Measurements from ENCODE around the gene KIFBP. TPM values are rescaled to one million over a fixed set of nuclear protein-coding genes. Genes with fewer than 3 reads are reported as not detected.
A peak's percentile ranks its signal among the peaks of the same experiment; 100 is the strongest.
"Not testable (repeated sequence)": the region's sequence is repeated elsewhere in the genome, so short reads cannot be mapped to it uniquely, and the experiment has no call there.

Gene KIFBP
- total RNA-seq, 5 donors from 2014 or later (not counting 1 experiment from before 2014, with no cell fraction given): 5.9 to 15.2 (median 13.2) TPM

GRCh38 chr10:68973975-68974374, 14.6 kb upstream of the KIFBP start:
- peak overlapping the region in 1 of 2 donors; percentile 11 for H3K27ac Mint-ChIP-seq

GRCh38 chr10:68975936-68976473, 12.6 kb upstream of the KIFBP start:
- ChIA-PET POLR2A (interaction anchor here (0.7 kb wide), 3 partner anchors 9 to 358 kb away, joined by 3 to 4 read pairs (median 3); no protein-coding TSS in a partner anchor), CTCF (interaction anchor here in 1 of 2 donors (0.6 kb wide), 1 partner anchor 38 kb away, joined by 4 read pairs; no protein-coding TSS in a partner anchor)
- H3K4me3 Mint-ChIP-seq; H3K4me1 Mint-ChIP-seq; ATAC-seq (replicated peaks in 1 of 4); H3K4me1 ChIP-seq (ENCODE audit: control insufficient read depth in 1 of 2, extremely low read depth in 1 of 2, insufficient read depth in 2 of 2, low read length in 2 of 2); DNase-seq; H3K9me3 Mint-ChIP-seq; H3K27ac ChIP-seq (ENCODE audit: low read length); H3K9me3 ChIP-seq; H3K27me3 ChIP-seq (replicated peaks in 1 of 2; ENCODE audit: control insufficient read depth in 2 of 2, extremely low read depth in 1 of 2, insufficient read depth in 2 of 2, low read length in 1 of 2); H3K4me3 ChIP-seq (ENCODE audit: control insufficient read depth in 1 of 2, extremely low read depth in 1 of 2, low read length in 1 of 2); H3K27me3 Mint-ChIP-seq; H3K27ac Mint-ChIP-seq: not testable (repeated sequence)
- no CpG with 5 or more reads among the region's 5 CpGs for WGBS (ENCODE audit: insufficient coverage)
- peaks cover 54% of the 10 kb centered on the region for H3K36me3 Mint-ChIP-seq
- peaks cover 13 to 95% of the 10 kb centered on the region in 2 donors for H3K36me3 ChIP-seq (ENCODE audit: control insufficient read depth in 2 of 2, extremely low read depth in 1 of 2, insufficient read depth in 1 of 2, low read length in 1 of 2)

More at GRCh38 chr10:68973975-68974374, 14.6 kb upstream of the KIFBP start:
- Mint-ChIP-seq H3K4me1 (peaks cover 9 to 10% (median 9%) of the 10 kb centered on the region in 3 donors), H3K27me3 (no peaks in the 10 kb centered on the region), H3K4me3 (no peak overlapping the region), H3K36me3 (peaks cover 58% of the 10 kb centered on the region), H3K9me3 (no peaks in the 10 kb centered on the region)
- CTCF ChIA-PET: interaction anchor here (0.6 to 1.1 kb wide), 2 partner anchors 11 to 53 kb away, joined by 3 read pairs; no protein-coding TSS in a partner anchor
- Histone ChIP-seq H3K4me1 (ENCODE audit: control insufficient read depth in 1 of 2, extremely low read depth in 1 of 2, insufficient read depth in 2 of 2, low read length in 2 of 2) (peaks cover 0 to 6% of the 10 kb centered on the region in 2 experiments), H3K27ac (ENCODE audit: low read length) (no peak overlapping the region), H3K36me3 (ENCODE audit: control insufficient read depth in 2 of 2, extremely low read depth in 1 of 2, insufficient read depth in 1 of 2, low read length in 1 of 2) (peaks cover 13 to 95% of the 10 kb centered on the region in 2 donors), H3K27me3 (replicated peaks in 1 of 2; ENCODE audit: control insufficient read depth in 2 of 2, extremely low read depth in 1 of 2, insufficient read depth in 2 of 2, low read length in 1 of 2) (no peaks in the 10 kb centered on the region), H3K4me3 (ENCODE audit: control insufficient read depth in 1 of 2, extremely low read depth in 1 of 2, low read length in 1 of 2) (no peak overlapping the region), H3K9me3 (no peaks in the 10 kb centered on the region)
- POLR2A ChIA-PET: interaction anchor here (1.0 to 1.8 kb wide), 3 partner anchors 10 to 16 kb away, joined by 3 to 7 read pairs (median 3); no protein-coding TSS in a partner anchor
- DNase-seq (no peak), ATAC-seq (replicated peaks in 1 of 4) (no peak)
- WGBS (ENCODE audit: insufficient coverage): 100% methylated on average over 1 of the region's 5 CpGs

GRCh38 chr10:68979738-68980137, 8.9 kb upstream of the KIFBP start:
- not testable (repeated sequence) for H3K9me3 ChIP-seq; H3K27ac Mint-ChIP-seq; H3K4me3 Mint-ChIP-seq; DNase-seq; H3K27ac ChIP-seq (ENCODE audit: low read length); H3K27me3 ChIP-seq (replicated peaks in 1 of 2; ENCODE audit: control insufficient read depth in 2 of 2, extremely low read depth in 1 of 2, insufficient read depth in 2 of 2, low read length in 1 of 2); ATAC-seq (replicated peaks in 1 of 4); H3K9me3 Mint-ChIP-seq; H3K4me3 ChIP-seq (ENCODE audit: control insufficient read depth in 1 of 2, extremely low read depth in 1 of 2, low read length in 1 of 2); H3K4me1 Mint-ChIP-seq; H3K4me1 ChIP-seq (ENCODE audit: control insufficient read depth in 1 of 2, extremely low read depth in 1 of 2, insufficient read depth in 2 of 2, low read length in 2 of 2); H3K27me3 Mint-ChIP-seq
- POLR2A ChIA-PET: interaction anchor here (0.5 to 0.6 kb wide), 2 partner anchors 8 to 136 kb away, joined by 3 read pairs; no protein-coding TSS in a partner anchor
- WGBS (ENCODE audit: insufficient coverage): 97% methylated on average over 6 of the region's 6 CpGs
- peaks cover 22 to 91% of the 10 kb centered on the region in 2 donors for H3K36me3 ChIP-seq (ENCODE audit: control insufficient read depth in 2 of 2, extremely low read depth in 1 of 2, insufficient read depth in 1 of 2, low read length in 1 of 2)
- peaks cover 49% of the 10 kb centered on the region for H3K36me3 Mint-ChIP-seq
- CTCF ChIA-PET: interaction anchor here in 1 of 2 donors (0.5 kb wide), 1 partner anchor 195 kb away, joined by 3 read pairs; no protein-coding TSS in a partner anchor

- H3K4me3 ChIP-seq (ENCODE audit: control insufficient read depth in 1 of 2, extremely low read depth in 1 of 2, low read length in 1 of 2): no peak overlapping the region
- H3K27me3 ChIP-seq (replicated peaks in 1 of 2; ENCODE audit: control insufficient read depth in 2 of 2, extremely low read depth in 1 of 2, insufficient read depth in 2 of 2, low read length in 1 of 2): no peaks in the 10 kb centered on the region
- Mint-ChIP-seq H3K36me3 (peaks cover 41% of the 10 kb centered on the region), H3K4me1 (no peaks in the 10 kb centered on the region), H3K27me3 (no peaks in the 10 kb centered on the region), H3K9me3 (no peaks in the 10 kb centered on the region), H3K4me3 (no peak overlapping the region), H3K27ac (no peak overlapping the region)
- H3K27ac ChIP-seq (ENCODE audit: low read length): no peak overlapping the region
- ChIA-PET POLR2A (interaction anchor here (0.5 to 1.2 kb wide), 9 partner anchors 11 to 236 kb away, joined by 3 to 6 read pairs (median 5); no protein-coding TSS in a partner anchor), CTCF (interaction anchor here (0.5 to 1.2 kb wide), 3 partner anchors 11 to 255 kb away, joined by 3 to 6 read pairs (median 3); no protein-coding TSS in a partner anchor)
- peaks cover 22 to 80% of the 10 kb centered on the region in 2 donors for H3K36me3 ChIP-seq (ENCODE audit: control insufficient read depth in 2 of 2, extremely low read depth in 1 of 2, insufficient read depth in 1 of 2, low read length in 1 of 2)
- ATAC-seq (replicated peaks in 1 of 4) (peak in 1 of 4 experiments; percentile 30), DNase-seq (peak in 1 of 35 experiments; percentile 12)
- H3K4me1 ChIP-seq (ENCODE audit: control insufficient read depth in 1 of 2, extremely low read depth in 1 of 2, insufficient read depth in 2 of 2, low read length in 2 of 2): no peaks in the 10 kb centered on the region
- no peaks in the 10 kb centered on the region for H3K9me3 ChIP-seq
- WGBS (ENCODE audit: insufficient coverage): no CpG with 5 or more reads among the region's 1 CpG
Measured at GRCh38 chr10:68981074-68981473, 7.5 kb upstream of the KIFBP start.

- H3K4me1 Mint-ChIP-seq: peaks cover 3 to 5% (median 3%) of the 10 kb centered on the region in 3 donors
- Histone ChIP-seq H3K4me3 (ENCODE audit: control insufficient read depth in 1 of 2, extremely low read depth in 1 of 2, low read length in 1 of 2) (no peak overlapping the region), H3K27me3 (replicated peaks in 1 of 2; ENCODE audit: control insufficient read depth in 2 of 2, extremely low read depth in 1 of 2, insufficient read depth in 2 of 2, low read length in 1 of 2) (no peaks in the 10 kb centered on the region), H3K4me1 (ENCODE audit: control insufficient read depth in 1 of 2, extremely low read depth in 1 of 2, insufficient read depth in 2 of 2, low read length in 2 of 2) (no peaks in the 10 kb centered on the region), H3K9me3 (no peaks in the 10 kb centered on the region), H3K27ac (ENCODE audit: low read length) (no peak overlapping the region), H3K36me3 (ENCODE audit: control insufficient read depth in 2 of 2, extremely low read depth in 1 of 2, insufficient read depth in 1 of 2, low read length in 1 of 2) (peaks cover 17 to 70% of the 10 kb centered on the region in 2 donors)
- no peak for ATAC-seq (replicated peaks in 1 of 4)
- CTCF ChIA-PET: interaction anchor here in 1 of 2 donors (0.7 kb wide), 1 partner anchor 112 kb away, joined by 3 read pairs; no protein-coding TSS in a partner anchor
- POLR2A ChIA-PET: no interaction called here
- H3K36me3 Mint-ChIP-seq: peaks cover 39% of the 10 kb centered on the region
- H3K9me3 Mint-ChIP-seq: no peaks in the 10 kb centered on the region
- H3K4me3 Mint-ChIP-seq: no peak overlapping the region
- DNase-seq: no peak
- H3K27me3 Mint-ChIP-seq: no peaks in the 10 kb centered on the region
- 94% methylated on average over 10 of the region's 11 CpGs for WGBS (ENCODE audit: insufficient coverage)
- H3K27ac Mint-ChIP-seq: no peak overlapping the region
Measured at GRCh38 chr10:68982389-68982788, 6.2 kb upstream of the KIFBP start.

- Mint-ChIP-seq H3K27me3 (no peaks in the 10 kb centered on the region), H3K36me3 (peaks cover 19% of the 10 kb centered on the region), H3K9me3 (no peaks in the 10 kb centered on the region), H3K4me3 (peak overlapping the region; percentile 97 to 99 (median 99)), H3K27ac (no peak overlapping the region), H3K4me1 (peaks cover 46 to 49% (median 48%) of the 10 kb centered on the region in 3 donors)
- H3K4me3 ChIP-seq (ENCODE audit: control insufficient read depth in 1 of 2, extremely low read depth in 1 of 2, low read length in 1 of 2): no peak overlapping the region
- peaks cover 9 to 20% of the 10 kb centered on the region in 2 donors for H3K36me3 ChIP-seq (ENCODE audit: control insufficient read depth in 2 of 2, extremely low read depth in 1 of 2, insufficient read depth in 1 of 2, low read length in 1 of 2)
- H3K27ac ChIP-seq (ENCODE audit: low read length): no peak overlapping the region
- ATAC-seq (replicated peaks in 1 of 4) (no peak), DNase-seq (no peak)
- ChIA-PET POLR2A (interaction anchor here in 1 of 2 donors (0.5 to 1.4 kb wide), 4 partner anchors 18 to 1208 kb away, joined by 3 to 9 read pairs (median 6); partner anchors contain the start of genes DDX21 and SRGN), CTCF (interaction anchor here (0.5 to 2.4 kb wide), 7 partner anchors 18 to 459 kb away, joined by 3 to 10 read pairs (median 3); partner anchors contain the start of gene DDX21 (in 1 of the 2))
- no peaks in the 10 kb centered on the region for H3K9me3 ChIP-seq
- peaks cover 6 to 33% of the 10 kb centered on the region in 2 experiments for H3K4me1 ChIP-seq (ENCODE audit: control insufficient read depth in 1 of 2, extremely low read depth in 1 of 2, insufficient read depth in 2 of 2, low read length in 2 of 2)
- H3K27me3 ChIP-seq (replicated peaks in 1 of 2; ENCODE audit: control insufficient read depth in 2 of 2, extremely low read depth in 1 of 2, insufficient read depth in 2 of 2, low read length in 1 of 2): no peaks in the 10 kb centered on the region
- WGBS (ENCODE audit: insufficient coverage): no CpG with 5 or more reads among the region's 3 CpGs
Measured at GRCh38 chr10:68987611-68988010, 992 bp upstream of the KIFBP start.

All from T-cell (primary cell).